GM23338 (cell line): Measurements from ENCODE around the gene SULT1C3. TPM values are rescaled to one million over a fixed set of nuclear protein-coding genes. Genes with fewer than 3 reads are reported as not detected.

ENCODE experiments used
- ATAC-seq: fragments of 200-7000 bp; cut with Tn5 transposase; 3 replicates; pipeline ENCODE4 v1.9.1; 2020
- DNase-seq: peaks from one replicate; pipeline ENCODE4 v3.0.0-alpha.2; 2015; ENCODE audit warnings: low spot score
- H2AFZ ChIP-seq: fragments of 200-600 bp; sonication (generic); 2 replicates; pipeline ENCODE4 v1.8.0; 2016; ENCODE audit warnings: antibody characterized with exemption, mild to moderate bottlenecking, moderate library complexity
- H3F3A ChIP-seq: fragments of 200-600 bp; sonication (generic); replicated peaks from 2 replicates; pipeline ENCODE4 v1.8.0; 2017; ENCODE audit warnings: antibody characterized with exemption, mixed run types, low read depth
- H3K27ac ChIP-seq: fragments of 200-600 bp; sonication (generic); 2 replicates; pipeline ENCODE4 v1.6.1; 2016; ENCODE audit warnings: low read depth
- H3K27me3 ChIP-seq: fragments of 200-600 bp; sonication (generic); 2 replicates; pipeline ENCODE4 v1.8.0; 2016; ENCODE audit warnings: mild to moderate bottlenecking, mixed run types, moderate library complexity; ENCODE audit not compliant: insufficient read depth
- H3K36me3 ChIP-seq: fragments of 200-600 bp; sonication (generic); 2 replicates; pipeline ENCODE4 v1.8.0; 2016; ENCODE audit warnings: mild to moderate bottlenecking; ENCODE audit not compliant: insufficient read depth
- H3K4me1 ChIP-seq: fragments of 200-600 bp; sonication (generic); 2 replicates; pipeline ENCODE4 v1.8.0; 2016; ENCODE audit warnings: mild to moderate bottlenecking, moderate library complexity; ENCODE audit not compliant: insufficient read depth
- H3K4me2 ChIP-seq: fragments of 200-600 bp; sonication (generic); 2 replicates; pipeline ENCODE4 v1.7.1; 2017; ENCODE audit warnings: mixed run types
- H3K4me3 ChIP-seq: fragments of 200-600 bp; sonication (generic); 2 replicates; pipeline ENCODE4 v1.6.1; 2016; ENCODE audit warnings: mixed run types
- H3K79me2 ChIP-seq: fragments of 200-600 bp; sonication (generic); replicated peaks from 2 replicates; pipeline ENCODE4 v1.8.0; 2017; ENCODE audit warnings: mild to moderate bottlenecking; ENCODE audit not compliant: insufficient read depth
- H3K9me2 ChIP-seq: fragments of 200-600 bp; sonication (generic); 2 replicates; pipeline ENCODE4 v1.8.0; 2017; ENCODE audit not compliant: insufficient read depth
- H4K20me1 ChIP-seq: fragments of 200-600 bp; sonication (generic); replicated peaks from 2 replicates; pipeline ENCODE4 v1.8.0; 2017; ENCODE audit warnings: mild to moderate bottlenecking; ENCODE audit not compliant: insufficient read depth
- H3K27ac Mint-ChIP-seq: 2 replicates; pipeline ENCODE4 v1.8.0; 2020; ENCODE audit warnings: inconsistent platforms, mild to moderate bottlenecking, moderate library complexity, mixed read lengths
- H3K27me3 Mint-ChIP-seq: 3 replicates; pipeline ENCODE4 v1.8.0; 2022; ENCODE audit warnings: low read depth, mild to moderate bottlenecking, moderate library complexity, mixed read lengths, inconsistent platforms; ENCODE audit not compliant: insufficient read depth, poor library complexity
- H3K36me3 Mint-ChIP-seq: 3 replicates; pipeline ENCODE4 v1.8.0; 2021; ENCODE audit warnings: low read depth, mild to moderate bottlenecking, inconsistent platforms, moderate library complexity, mixed read lengths
- H3K4me1 Mint-ChIP-seq: 3 replicates; pipeline ENCODE4 v1.8.0; 2020; ENCODE audit warnings: mild to moderate bottlenecking, inconsistent platforms, mixed read lengths
- H3K4me3 Mint-ChIP-seq: 3 replicates; pipeline ENCODE4 v1.8.0; 2021; ENCODE audit warnings: moderate library complexity, mild to moderate bottlenecking, inconsistent platforms, mixed read lengths
- H3K9me3 Mint-ChIP-seq: 3 replicates; pipeline ENCODE4 v1.8.0; 2020; ENCODE audit warnings: moderate library complexity, mild to moderate bottlenecking, inconsistent platforms, mixed read lengths
- CREB1 ChIP-seq: fragments of 250-450 bp; sonication (Bioruptor Pico); IDR thresholded peaks from 2 replicates; pipeline ENCODE4 v1.5.0; 2020; ENCODE audit warnings: low read depth, mild to moderate bottlenecking, moderate library complexity
- CTCF ChIP-seq, 2 experiments: fragments of 200-600 bp in 1 of 2; sonication (generic) in 1 of 2; conservative IDR thresholded peaks; 2 replicates each; pipeline versions ENCODE4 v1.5.1 to v1.6.1; 2016 to 2017; ENCODE audit warnings: antibody characterized with exemption in 2 of 2, low read depth in 2 of 2, mild to moderate bottlenecking in 2 of 2, moderate library complexity in 1 of 2
- EZH2 ChIP-seq: fragments of 200-600 bp; sonication (generic); IDR thresholded peaks from one replicate; pipeline ENCODE4 v1.8.0; 2017; ENCODE audit warnings: antibody characterized with exemption, mild to moderate bottlenecking, low read depth; ENCODE audit not compliant: unreplicated experiment
- EZH2phosphoT487 ChIP-seq: fragments of 200-600 bp; sonication (generic); IDR thresholded peaks from one replicate; pipeline ENCODE4 v1.8.1; 2018; ENCODE audit warnings: antibody characterized with exemption; ENCODE audit not compliant: unreplicated experiment
- JUNB ChIP-seq: IDR thresholded peaks from one replicate; pipeline ENCODE4 v1.6.1; 2016; ENCODE audit warnings: antibody characterized with exemption; ENCODE audit not compliant: unreplicated experiment
- POLR2AphosphoS5 ChIP-seq: IDR thresholded peaks from 2 replicates; pipeline ENCODE4 v1.6.1; 2016; ENCODE audit warnings: antibody characterized with exemption, low read depth
- STAT1 ChIP-seq: IDR thresholded peaks from one replicate; pipeline ENCODE4 v1.6.1; 2016; ENCODE audit warnings: antibody characterized with exemption; ENCODE audit not compliant: unreplicated experiment
- ZNF114 ChIP-seq: fragments of 250-450 bp; sonication (Bioruptor Pico); IDR thresholded peaks from 2 replicates; pipeline ENCODE4 v1.5.0; 2020; ENCODE audit warnings: mild to moderate bottlenecking, moderate library complexity
- ZNF331 ChIP-seq: fragments of 250-450 bp; sonication (Bioruptor Pico); IDR thresholded peaks from 2 replicates; pipeline ENCODE4 v1.5.0; 2020; ENCODE audit warnings: low read depth, mild to moderate bottlenecking, moderate library complexity
- polyA plus RNA-seq: library from polyadenylated mRNA; unstranded; fragments of >200 nt; fragmentation: Nextera tagmentation; extraction: Ambion mirVana; gene quantifications from 2 replicates; pipeline ENCODE4 v1.2.1, GENCODE V29; 2016
- total RNA-seq: library from RNA; depleted of rRNA; stranded (reverse); fragments of >200 nt; shearing (Covaris generic); gene quantifications from 2 replicates; pipeline ENCODE4 v1.2.3, GENCODE V29; 2014
- TF ChIP-seq, protein P1 (sequence below): fragments of 250-450 bp; sonication (Bioruptor Pico); IDR thresholded peaks from 2 replicates; pipeline ENCODE4 v1.5.0; 2020; ENCODE audit warnings: mild to moderate bottlenecking, moderate library complexity
- TF ChIP-seq, protein P2 (sequence below): IDR thresholded peaks from 2 replicates; pipeline ENCODE4 v1.6.1; 2016; ENCODE audit warnings: antibody characterized with exemption
- TF ChIP-seq, protein P3 (sequence below): IDR thresholded peaks from one replicate; pipeline ENCODE4 v1.6.1; 2018; ENCODE audit warnings: antibody characterized with exemption; ENCODE audit not compliant: unreplicated experiment

SULT1C3 gene
- total and polyA plus RNA-seq, 2 experiments from 2014 or later, result not detected

DNA sequence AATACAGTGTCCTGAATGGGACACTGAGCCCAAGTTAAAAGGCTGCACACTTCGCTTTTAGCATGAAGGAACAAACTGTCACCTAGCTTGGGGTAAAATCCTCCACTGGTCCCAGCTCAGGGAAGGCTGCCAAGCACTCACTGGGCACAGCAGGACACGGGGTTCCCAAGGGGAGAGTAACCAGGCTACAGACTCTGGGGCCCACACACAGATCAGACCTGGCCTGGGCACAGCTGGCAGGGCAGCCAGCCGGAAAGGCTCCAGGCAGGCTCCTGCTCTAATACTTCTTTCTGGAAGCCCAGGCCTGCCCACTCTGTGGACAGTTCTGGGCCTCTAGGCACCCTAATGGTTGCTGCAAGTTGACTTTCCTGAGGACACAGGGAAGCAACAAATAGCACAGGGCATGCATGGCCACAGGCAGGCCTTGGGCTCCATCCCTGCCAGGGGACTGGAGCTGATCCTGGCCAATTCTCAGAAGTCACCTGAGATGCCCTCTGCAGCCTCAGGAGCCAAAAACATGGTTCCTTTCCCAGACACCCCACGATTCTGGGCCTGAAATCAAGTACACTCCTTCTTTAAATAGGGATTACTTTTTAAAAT is 18.7 kb upstream of the SULT1C3 start:
- Mint-ChIP-seq H3K36me3 (peaks cover 33% of the 10 kb centered on the region), H3K27me3 (peaks cover 2% of the 10 kb centered on the region), H3K27ac (no peak overlapping the region), H3K4me3 (no peak overlapping the region), H3K9me3 (peaks cover 47% of the 10 kb centered on the region), H3K4me1 (no peaks in the 10 kb centered on the region)
- no peaks in the 10 kb centered on the region for H3K27me3 ChIP-seq
- no peaks in the 10 kb centered on the region for H3F3A ChIP-seq
- H3K79me2 ChIP-seq, result no peaks in the 10 kb centered on the region
- H3K27ac ChIP-seq, result no peak overlapping the region
- no peak overlapping the region for H3K4me3 ChIP-seq
- no peaks in the 10 kb centered on the region for H3K4me1 ChIP-seq
- no peaks in the 10 kb centered on the region; the same call in 1 of the 2 replicates for H3K36me3 ChIP-seq
- ATAC-seq (no peak), DNase-seq (no peak)
- TF ChIP-seq, protein P1, sequence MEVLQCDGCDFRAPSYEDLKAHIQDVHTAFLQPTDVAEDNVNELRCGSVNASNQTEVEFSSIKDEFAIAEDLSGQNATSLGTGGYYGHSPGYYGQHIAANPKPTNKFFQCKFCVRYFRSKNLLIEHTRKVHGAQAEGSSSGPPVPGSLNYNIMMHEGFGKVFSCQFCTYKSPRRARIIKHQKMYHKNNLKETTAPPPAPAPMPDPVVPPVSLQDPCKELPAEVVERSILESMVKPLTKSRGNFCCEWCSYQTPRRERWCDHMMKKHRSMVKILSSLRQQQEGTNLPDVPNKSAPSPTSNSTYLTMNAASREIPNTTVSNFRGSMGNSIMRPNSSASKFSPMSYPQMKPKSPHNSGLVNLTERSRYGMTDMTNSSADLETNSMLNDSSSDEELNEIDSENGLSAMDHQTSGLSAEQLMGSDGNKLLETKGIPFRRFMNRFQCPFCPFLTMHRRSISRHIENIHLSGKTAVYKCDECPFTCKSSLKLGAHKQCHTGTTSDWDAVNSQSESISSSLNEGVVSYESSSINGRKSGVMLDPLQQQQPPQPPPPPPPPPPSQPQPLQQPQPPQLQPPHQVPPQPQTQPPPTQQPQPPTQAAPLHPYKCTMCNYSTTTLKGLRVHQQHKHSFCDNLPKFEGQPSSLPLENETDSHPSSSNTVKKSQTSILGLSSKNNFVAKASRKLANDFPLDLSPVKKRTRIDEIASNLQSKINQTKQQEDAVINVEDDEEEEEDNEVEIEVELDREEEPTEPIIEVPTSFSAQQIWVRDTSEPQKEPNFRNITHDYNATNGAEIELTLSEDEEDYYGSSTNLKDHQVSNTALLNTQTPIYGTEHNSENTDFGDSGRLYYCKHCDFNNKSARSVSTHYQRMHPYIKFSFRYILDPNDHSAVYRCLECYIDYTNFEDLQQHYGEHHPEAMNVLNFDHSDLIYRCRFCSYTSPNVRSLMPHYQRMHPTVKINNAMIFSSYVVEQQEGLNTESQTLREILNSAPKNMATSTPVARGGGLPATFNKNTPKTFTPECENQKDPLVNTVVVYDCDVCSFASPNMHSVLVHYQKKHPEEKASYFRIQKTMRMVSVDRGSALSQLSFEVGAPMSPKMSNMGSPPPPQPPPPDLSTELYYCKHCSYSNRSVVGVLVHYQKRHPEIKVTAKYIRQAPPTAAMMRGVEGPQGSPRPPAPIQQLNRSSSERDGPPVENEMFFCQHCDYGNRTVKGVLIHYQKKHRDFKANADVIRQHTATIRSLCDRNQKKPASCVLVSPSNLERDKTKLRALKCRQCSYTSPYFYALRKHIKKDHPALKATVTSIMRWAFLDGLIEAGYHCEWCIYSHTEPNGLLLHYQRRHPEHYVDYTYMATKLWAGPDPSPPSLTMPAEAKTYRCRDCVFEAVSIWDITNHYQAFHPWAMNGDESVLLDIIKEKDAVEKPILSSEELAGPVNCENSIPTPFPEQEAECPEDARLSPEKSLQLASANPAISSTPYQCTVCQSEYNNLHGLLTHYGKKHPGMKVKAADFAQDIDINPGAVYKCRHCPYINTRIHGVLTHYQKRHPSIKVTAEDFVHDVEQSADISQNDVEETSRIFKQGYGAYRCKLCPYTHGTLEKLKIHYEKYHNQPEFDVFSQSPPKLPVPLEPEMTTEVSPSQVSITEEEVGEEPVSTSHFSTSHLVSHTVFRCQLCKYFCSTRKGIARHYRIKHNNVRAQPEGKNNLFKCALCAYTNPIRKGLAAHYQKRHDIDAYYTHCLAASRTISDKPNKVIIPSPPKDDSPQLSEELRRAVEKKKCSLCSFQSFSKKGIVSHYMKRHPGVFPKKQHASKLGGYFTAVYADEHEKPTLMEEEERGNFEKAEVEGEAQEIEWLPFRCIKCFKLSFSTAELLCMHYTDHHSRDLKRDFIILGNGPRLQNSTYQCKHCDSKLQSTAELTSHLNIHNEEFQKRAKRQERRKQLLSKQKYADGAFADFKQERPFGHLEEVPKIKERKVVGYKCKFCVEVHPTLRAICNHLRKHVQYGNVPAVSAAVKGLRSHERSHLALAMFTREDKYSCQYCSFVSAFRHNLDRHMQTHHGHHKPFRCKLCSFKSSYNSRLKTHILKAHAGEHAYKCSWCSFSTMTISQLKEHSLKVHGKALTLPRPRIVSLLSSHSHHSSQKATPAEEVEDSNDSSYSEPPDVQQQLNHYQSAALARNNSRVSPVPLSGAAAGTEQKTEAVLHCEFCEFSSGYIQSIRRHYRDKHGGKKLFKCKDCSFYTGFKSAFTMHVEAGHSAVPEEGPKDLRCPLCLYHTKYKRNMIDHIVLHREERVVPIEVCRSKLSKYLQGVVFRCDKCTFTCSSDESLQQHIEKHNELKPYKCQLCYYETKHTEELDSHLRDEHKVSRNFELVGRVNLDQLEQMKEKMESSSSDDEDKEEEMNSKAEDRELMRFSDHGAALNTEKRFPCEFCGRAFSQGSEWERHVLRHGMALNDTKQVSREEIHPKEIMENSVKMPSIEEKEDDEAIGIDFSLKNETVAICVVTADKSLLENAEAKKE (CRISPR knock-in tag), result no peak
- TF ChIP-seq POLR2AphosphoS5 (no peak), ZNF331 (CRISPR knock-in tag) (no peak), EZH2 (no peak), EZH2phosphoT487 (no peak), JUNB (no peak), CREB1 (CRISPR knock-in tag) (no peak), CTCF (conservative IDR thresholded peaks at IDR 0.05; ENCODE audit: low read depth in 2 of 2) (no peak), ZNF114 (no peak), STAT1 (no peak)
- TF ChIP-seq, protein P2, sequence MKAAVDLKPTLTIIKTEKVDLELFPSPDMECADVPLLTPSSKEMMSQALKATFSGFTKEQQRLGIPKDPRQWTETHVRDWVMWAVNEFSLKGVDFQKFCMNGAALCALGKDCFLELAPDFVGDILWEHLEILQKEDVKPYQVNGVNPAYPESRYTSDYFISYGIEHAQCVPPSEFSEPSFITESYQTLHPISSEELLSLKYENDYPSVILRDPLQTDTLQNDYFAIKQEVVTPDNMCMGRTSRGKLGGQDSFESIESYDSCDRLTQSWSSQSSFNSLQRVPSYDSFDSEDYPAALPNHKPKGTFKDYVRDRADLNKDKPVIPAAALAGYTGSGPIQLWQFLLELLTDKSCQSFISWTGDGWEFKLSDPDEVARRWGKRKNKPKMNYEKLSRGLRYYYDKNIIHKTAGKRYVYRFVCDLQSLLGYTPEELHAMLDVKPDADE, result no peak
- TF ChIP-seq, protein P3, sequence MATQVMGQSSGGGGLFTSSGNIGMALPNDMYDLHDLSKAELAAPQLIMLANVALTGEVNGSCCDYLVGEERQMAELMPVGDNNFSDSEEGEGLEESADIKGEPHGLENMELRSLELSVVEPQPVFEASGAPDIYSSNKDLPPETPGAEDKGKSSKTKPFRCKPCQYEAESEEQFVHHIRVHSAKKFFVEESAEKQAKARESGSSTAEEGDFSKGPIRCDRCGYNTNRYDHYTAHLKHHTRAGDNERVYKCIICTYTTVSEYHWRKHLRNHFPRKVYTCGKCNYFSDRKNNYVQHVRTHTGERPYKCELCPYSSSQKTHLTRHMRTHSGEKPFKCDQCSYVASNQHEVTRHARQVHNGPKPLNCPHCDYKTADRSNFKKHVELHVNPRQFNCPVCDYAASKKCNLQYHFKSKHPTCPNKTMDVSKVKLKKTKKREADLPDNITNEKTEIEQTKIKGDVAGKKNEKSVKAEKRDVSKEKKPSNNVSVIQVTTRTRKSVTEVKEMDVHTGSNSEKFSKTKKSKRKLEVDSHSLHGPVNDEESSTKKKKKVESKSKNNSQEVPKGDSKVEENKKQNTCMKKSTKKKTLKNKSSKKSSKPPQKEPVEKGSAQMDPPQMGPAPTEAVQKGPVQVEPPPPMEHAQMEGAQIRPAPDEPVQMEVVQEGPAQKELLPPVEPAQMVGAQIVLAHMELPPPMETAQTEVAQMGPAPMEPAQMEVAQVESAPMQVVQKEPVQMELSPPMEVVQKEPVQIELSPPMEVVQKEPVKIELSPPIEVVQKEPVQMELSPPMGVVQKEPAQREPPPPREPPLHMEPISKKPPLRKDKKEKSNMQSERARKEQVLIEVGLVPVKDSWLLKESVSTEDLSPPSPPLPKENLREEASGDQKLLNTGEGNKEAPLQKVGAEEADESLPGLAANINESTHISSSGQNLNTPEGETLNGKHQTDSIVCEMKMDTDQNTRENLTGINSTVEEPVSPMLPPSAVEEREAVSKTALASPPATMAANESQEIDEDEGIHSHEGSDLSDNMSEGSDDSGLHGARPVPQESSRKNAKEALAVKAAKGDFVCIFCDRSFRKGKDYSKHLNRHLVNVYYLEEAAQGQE, result no peak
- no peaks in the 10 kb centered on the region for H3K9me2 ChIP-seq
- no peaks in the 10 kb centered on the region for H4K20me1 ChIP-seq
- no peak overlapping the region for H3K4me2 ChIP-seq
- H2AFZ ChIP-seq, result no peak overlapping the region
